ENCODE data around the gene OSM. TPM values are rescaled to one million over a fixed set of nuclear protein-coding genes. Genes with fewer than 3 reads are reported as not detected.

Gene OSM
- total RNA-seq: 0.77 TPM

GRCh38 chr22:30266445-30267381 is at the start of gene OSM:
OSM (minus strand) TSS chr22:30266851; CDS start chr22:30266799, 52 bp downstream.

GRCh38 chr22:30289141-30289979 is 22.7 kb upstream of the OSM start, which contains the start of gene CASTOR1:
CASTOR1 (minus strand) TSS chr22:30289505; CDS start chr22:30289497, 8 bp downstream.

GRCh38 chr22:30245985-30246813 is 20.5 kb downstream of the OSM start, which contains the start of gene LIF:
LIF (minus strand) TSS chr22:30246759; CDS start chr22:30246695, 64 bp downstream.

Other genes with a start within 250 kb of the OSM start
- gene HORMAD2, start 186.4 kb downstream of the OSM start, total RNA-seq: 1.6 TPM
- gene LIF, start 20.1 kb downstream of the OSM start, total RNA-seq: 0.93 TPM
- 11.8 TPM for gene CASTOR1, start 22.7 kb upstream of the OSM start, total RNA-seq
- 13.7 TPM for gene TBC1D10A, start 60.1 kb upstream of the OSM start, total RNA-seq
- 78.5 TPM for gene SF3A1, start 90.0 kb upstream of the OSM start, total RNA-seq
- 13.0 TPM for gene CCDC157, start 90.2 kb upstream of the OSM start, total RNA-seq
- gene RNF215, start 120.6 kb upstream of the OSM start, total RNA-seq: 19.8 TPM
- gene SEC14L2, start 130.2 kb upstream of the OSM start, total RNA-seq: 27.5 TPM
- 18.7 TPM for gene MTFP1, start 158.9 kb upstream of the OSM start, total RNA-seq
- gene SEC14L3, start 205.2 kb upstream of the OSM start, total RNA-seq: not detected
- 0.60 TPM for gene SEC14L4, start 238.8 kb upstream of the OSM start, total RNA-seq